MM.1S (cell line): ENCODE results near the gene LIPA.

Source experiments
- DNase-seq: peaks from one replicate; pipeline ENCODE4 v3.0.0-alpha.2; 2015
- H2AFZ ChIP-seq: fragments of 300-600 bp; sonication (generic); 2 replicates; pipeline ENCODE4 v1.6.0; 2016; ENCODE audit warnings: antibody characterized with exemption, low read length
- H3F3A ChIP-seq: fragments of 300-600 bp; sonication (generic); 2 replicates; pipeline ENCODE4 v1.6.1; 2016; ENCODE audit warnings: mild to moderate bottlenecking, antibody characterized with exemption, low read length, moderate library complexity, mixed read lengths; ENCODE audit not compliant: insufficient read depth
- H3K27ac ChIP-seq: fragments of 300-600 bp; sonication (generic); 2 replicates; pipeline ENCODE4 v1.5.1; 2016; ENCODE audit warnings: mild to moderate bottlenecking, low read length
- H3K27me3 ChIP-seq: fragments of 300-600 bp; sonication (generic); replicated peaks from 2 replicates; pipeline ENCODE4 v1.6.0; 2016; ENCODE audit warnings: low read length; ENCODE audit not compliant: insufficient read depth
- H3K36me3 ChIP-seq: fragments of 300-600 bp; sonication (generic); replicated peaks from 2 replicates; pipeline ENCODE4 v1.6.1; 2016; ENCODE audit warnings: mild to moderate bottlenecking, low read length, mixed read lengths; ENCODE audit not compliant: insufficient read depth
- H3K4me1 ChIP-seq: fragments of 300-600 bp; sonication (generic); 2 replicates; pipeline ENCODE4 v1.6.1; 2016; ENCODE audit warnings: low read length, mixed read lengths
- H3K4me2 ChIP-seq: fragments of 300-600 bp; sonication (generic); 2 replicates; pipeline ENCODE4 v1.6.0; 2016; ENCODE audit warnings: low read depth, low read length
- H3K4me3 ChIP-seq: fragments of 300-600 bp; sonication (generic); 2 replicates; pipeline ENCODE4 v1.5.1; 2016; ENCODE audit warnings: low read length, mixed read lengths
- H3K79me2 ChIP-seq: fragments of 300-600 bp; sonication (generic); 2 replicates; pipeline ENCODE4 v1.6.1; 2016; ENCODE audit warnings: mixed run types, low read length, mixed read lengths
- H3K9ac ChIP-seq: fragments of 300-600 bp; sonication (generic); 2 replicates; pipeline ENCODE4 v1.6.1; 2016; ENCODE audit warnings: low read length, mixed read lengths
- H3K9me2 ChIP-seq: fragments of 300-600 bp; sonication (generic); replicated peaks from 2 replicates; pipeline ENCODE4 v1.6.1; 2016; ENCODE audit warnings: mild to moderate bottlenecking, low read length, mixed read lengths; ENCODE audit not compliant: insufficient read depth
- H3K9me3 ChIP-seq: fragments of 300-600 bp; sonication (generic); replicated peaks from 2 replicates; pipeline ENCODE4 v1.6.1; 2016; ENCODE audit warnings: mild to moderate bottlenecking, low read length, mixed read lengths; ENCODE audit not compliant: insufficient read depth
- H4K20me1 ChIP-seq: fragments of 300-600 bp; sonication (generic); 2 replicates; pipeline ENCODE4 v1.6.1; 2016; ENCODE audit warnings: mild to moderate bottlenecking, low read length, moderate library complexity, mixed read lengths; ENCODE audit not compliant: insufficient read depth
- CTCF ChIP-seq: fragments of 300-600 bp; sonication (generic); IDR thresholded peaks from 2 replicates; pipeline ENCODE4 v1.5.1; 2016; ENCODE audit warnings: antibody characterized with exemption, low read length, mixed read lengths
- EZH2 ChIP-seq: fragments of 300-600 bp; sonication (generic); optimal IDR thresholded peaks from 2 replicates; pipeline ENCODE3; 2017; ENCODE audit warnings: low read depth, mild to moderate bottlenecking, antibody characterized with exemption, low read length, mixed read lengths
- EZH2phosphoT487 ChIP-seq: fragments of 300-600 bp; sonication (generic); IDR thresholded peaks from 2 replicates; pipeline ENCODE4 v1.6.1; 2018; ENCODE audit warnings: antibody characterized with exemption, low read length

LIPA gene

GRCh38 chr10:89273680-89274079, 22.1 kb upstream of the LIPA start:
- Histone ChIP-seq H3K36me3 (no peaks in the 10 kb centered on the region), H3K4me1 (no peaks in the 10 kb centered on the region), H3F3A (no peaks in the 10 kb centered on the region), H3K27me3 (no peaks in the 10 kb centered on the region), H2AFZ (no peak overlapping the region), H3K9me2 (no peaks in the 10 kb centered on the region), H3K9ac (no peak overlapping the region), H4K20me1 (no peaks in the 10 kb centered on the region), H3K27ac (no peak overlapping the region), H3K9me3 (no peaks in the 10 kb centered on the region), H3K4me2 (no peak overlapping the region), H3K79me2 (no peaks in the 10 kb centered on the region), H3K4me3 (no peak overlapping the region)
- no peak for DNase-seq
- TF ChIP-seq EZH2phosphoT487 (no peak), EZH2 (no peak), CTCF (no peak)

GRCh38 chr10:89271532-89271931, 20.0 kb upstream of the LIPA start:
- no peaks in the 10 kb centered on the region for H3K9me3 ChIP-seq
- no peak overlapping the region for H3K4me2 ChIP-seq
- H3K9me2 ChIP-seq: no peaks in the 10 kb centered on the region
- H3F3A ChIP-seq: no peaks in the 10 kb centered on the region
- no peaks in the 10 kb centered on the region for H3K27me3 ChIP-seq
- H3K27ac ChIP-seq: no peak overlapping the region
- no peak for DNase-seq
- H2AFZ ChIP-seq: no peak overlapping the region
- H4K20me1 ChIP-seq: no peaks in the 10 kb centered on the region
- TF ChIP-seq EZH2 (no peak), CTCF (no peak), EZH2phosphoT487 (no peak)
- H3K4me3 ChIP-seq: no peak overlapping the region
- H3K36me3 ChIP-seq: no peaks in the 10 kb centered on the region
- H3K4me1 ChIP-seq: no peaks in the 10 kb centered on the region
- H3K9ac ChIP-seq: no peak overlapping the region
- H3K79me2 ChIP-seq: no peaks in the 10 kb centered on the region

- Histone ChIP-seq H3K9me3 (no peaks in the 10 kb centered on the region), H4K20me1 (no peaks in the 10 kb centered on the region), H3K9me2 (no peaks in the 10 kb centered on the region), H3K27ac (no peak overlapping the region), H3K9ac (no peak overlapping the region), H3K4me1 (no peaks in the 10 kb centered on the region), H3K79me2 (no peaks in the 10 kb centered on the region), H3K36me3 (no peaks in the 10 kb centered on the region), H3K4me3 (no peak overlapping the region), H3K4me2 (no peak overlapping the region), H3K27me3 (no peaks in the 10 kb centered on the region), H3F3A (no peaks in the 10 kb centered on the region), H2AFZ (no peak overlapping the region)
- no peak for DNase-seq
- TF ChIP-seq EZH2phosphoT487 (no peak), CTCF (no peak), EZH2 (no peak)
These were observed 18.5 kb upstream of the LIPA start for GRCh38 chr10:89270153-89270483.
